ENCODE measurements around the gene ERC2.

The ERC2 gene

DNA sequence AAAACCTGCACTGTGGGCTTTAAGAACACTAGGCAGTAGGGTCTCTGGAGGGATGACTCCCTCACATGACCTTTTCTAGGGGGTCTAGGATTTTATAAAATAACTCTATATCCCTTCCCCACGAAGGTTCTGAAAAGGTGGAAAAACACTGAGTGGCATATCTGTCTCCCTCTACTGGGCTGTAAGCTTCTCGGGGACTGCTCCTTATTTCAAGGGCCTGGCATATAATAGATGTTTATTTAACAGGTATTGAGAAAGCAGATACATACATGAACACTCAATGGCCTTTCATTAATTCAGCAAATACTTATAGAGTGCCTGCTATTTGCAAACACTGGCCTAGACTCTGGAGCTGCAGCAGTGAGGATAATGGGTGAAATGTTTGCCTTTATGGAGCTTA, 834.9 kb downstream of the ERC2 start:
- DNase-seq (ENCODE audit: low read depth in 1 of 2, low spot score in 1 of 2) = no peak

DNA sequence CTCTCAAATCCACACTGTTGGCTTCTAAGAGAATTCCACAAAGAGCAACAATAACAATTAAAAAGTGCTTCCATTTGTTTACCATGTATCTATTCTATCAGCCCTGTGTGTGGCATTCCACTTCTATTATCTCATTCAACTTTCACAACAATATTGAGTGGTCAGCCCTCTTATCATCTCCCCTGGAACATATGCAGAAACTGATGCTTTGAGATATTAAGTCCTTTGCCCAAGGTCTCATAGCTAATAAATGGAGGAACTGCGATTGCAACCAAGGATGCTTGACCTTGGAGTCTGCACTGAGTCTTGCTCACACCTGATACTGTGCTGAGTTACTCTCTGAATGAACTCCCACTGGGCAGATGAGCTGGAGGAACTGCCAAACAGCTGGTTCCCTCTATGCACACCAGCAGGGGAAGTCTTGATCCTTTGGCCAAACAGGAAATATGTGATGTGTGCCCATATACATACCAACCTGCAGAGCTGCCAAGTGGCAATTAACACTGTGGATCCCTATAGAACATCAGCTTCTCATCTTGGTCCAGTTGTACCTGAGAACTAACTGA, 836.4 kb downstream of the ERC2 start:
- no peak for DNase-seq (ENCODE audit: low read depth in 1 of 2, low spot score in 1 of 2)

DNA sequence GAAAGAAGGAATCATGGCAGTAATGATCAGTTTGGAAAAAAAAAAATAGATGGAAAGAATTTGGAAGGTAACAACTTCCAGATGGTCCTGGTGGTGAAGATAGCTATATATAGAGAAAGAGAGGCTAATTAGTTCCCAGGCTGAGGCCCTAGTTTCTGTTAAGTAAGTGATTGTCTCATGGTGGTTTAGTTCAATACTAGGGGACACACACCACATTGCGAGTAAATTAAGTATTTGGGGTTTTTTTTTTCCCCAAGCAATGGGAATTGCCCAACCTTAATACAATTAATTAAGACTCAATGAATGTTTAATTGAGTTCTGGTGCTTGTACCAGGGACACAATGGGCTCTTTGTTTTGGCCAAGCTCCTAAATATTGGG, 837.4 kb downstream of the ERC2 start:
- no peak for DNase-seq (ENCODE audit: low read depth in 1 of 2, low spot score in 1 of 2)

DNA sequence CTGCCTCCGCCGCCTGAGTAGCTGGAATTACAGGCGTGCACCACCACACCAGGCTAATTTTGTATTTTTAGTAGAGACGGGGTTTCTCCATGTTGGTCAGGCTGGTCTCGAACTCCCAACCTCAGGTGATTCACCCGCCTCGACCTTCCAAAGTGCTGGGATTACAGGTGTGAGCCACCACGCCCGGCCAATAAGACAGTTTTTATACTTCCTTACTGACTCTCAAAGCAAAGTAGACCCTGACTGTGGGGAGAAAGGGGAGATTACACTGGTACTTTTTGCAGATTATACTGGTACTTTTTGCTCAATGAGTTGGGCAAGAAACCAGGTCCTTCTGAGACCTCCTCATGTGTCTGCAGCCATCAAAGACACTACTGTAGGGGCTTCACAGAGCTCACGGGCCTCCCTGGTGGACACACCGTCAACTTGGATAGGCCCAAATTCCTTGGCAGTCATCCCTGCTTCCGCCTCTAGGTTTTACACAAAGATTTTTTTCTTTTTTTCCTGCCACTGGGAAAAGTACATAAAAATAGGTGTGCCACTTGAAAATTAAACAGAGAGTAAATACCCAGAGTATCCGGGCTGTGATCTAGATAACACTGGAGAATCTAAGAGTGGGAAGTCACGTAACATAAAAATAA, 837.9 kb downstream of the ERC2 start:
- DNase-seq (ENCODE audit: low read depth in 1 of 2, low spot score in 1 of 2) = no peak

DNA sequence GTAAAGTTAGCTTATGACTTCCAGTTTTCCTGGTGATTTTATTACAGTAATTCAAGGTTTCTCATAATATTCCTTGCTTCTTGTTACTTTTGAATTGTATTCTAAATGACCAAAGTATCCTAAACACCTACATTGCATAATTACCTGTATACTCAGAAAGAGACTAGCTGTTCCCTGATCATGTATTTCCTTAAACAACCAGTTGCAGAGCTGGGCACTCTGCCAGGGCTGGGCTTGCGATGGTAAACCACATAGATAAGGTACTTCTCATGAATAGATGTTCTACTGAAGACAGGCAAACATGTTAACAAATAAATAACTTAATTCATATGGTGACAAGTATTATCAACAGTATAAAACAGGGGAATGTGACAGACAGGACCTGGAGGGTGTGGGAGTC, 838.8 kb downstream of the ERC2 start:
- DNase-seq (ENCODE audit: low read depth in 1 of 2, low spot score in 1 of 2) = no peak

DNA sequence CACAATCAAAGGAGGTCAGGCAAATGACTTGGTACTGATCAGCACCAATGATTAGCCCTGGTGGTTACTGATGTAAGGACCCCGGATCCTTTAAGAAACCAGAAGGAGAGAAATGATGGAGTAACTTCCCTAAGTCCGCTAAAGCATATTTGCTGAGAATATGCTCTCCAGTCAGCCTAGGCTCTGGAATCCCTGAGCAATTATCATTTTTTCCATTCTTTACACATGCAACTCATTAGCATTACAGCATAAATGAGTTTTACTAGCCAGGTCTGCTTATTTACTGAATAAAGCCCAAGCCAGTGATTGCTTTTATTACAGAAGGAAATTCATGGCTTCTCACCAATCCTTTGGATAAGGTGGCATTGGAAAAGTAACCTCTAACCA, 842.0 kb downstream of the ERC2 start:
- no peak for DNase-seq (ENCODE audit: low read depth in 1 of 2, low spot score in 1 of 2)

DNA sequence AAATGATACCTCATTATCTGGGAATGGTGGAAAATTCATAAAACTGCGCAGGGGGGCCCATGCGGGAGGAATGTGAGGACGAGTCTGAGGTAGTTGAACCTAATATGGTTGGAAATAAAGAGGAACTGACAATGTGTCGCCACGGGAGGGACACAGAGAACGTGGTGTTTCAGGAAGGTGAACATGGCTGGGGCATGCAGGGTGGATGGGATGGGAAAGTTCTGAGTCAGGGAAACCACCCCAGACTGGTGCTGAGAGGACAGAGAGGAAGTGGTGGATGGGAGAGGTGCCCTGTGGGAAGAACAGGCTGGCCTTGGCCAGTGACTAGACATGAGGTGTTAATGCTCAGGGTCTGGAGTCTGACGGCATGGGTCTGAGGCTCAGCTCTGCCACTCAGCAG, 844.0 kb downstream of the ERC2 start:
- no peak for DNase-seq (ENCODE audit: low read depth in 1 of 2, low spot score in 1 of 2)

DNA sequence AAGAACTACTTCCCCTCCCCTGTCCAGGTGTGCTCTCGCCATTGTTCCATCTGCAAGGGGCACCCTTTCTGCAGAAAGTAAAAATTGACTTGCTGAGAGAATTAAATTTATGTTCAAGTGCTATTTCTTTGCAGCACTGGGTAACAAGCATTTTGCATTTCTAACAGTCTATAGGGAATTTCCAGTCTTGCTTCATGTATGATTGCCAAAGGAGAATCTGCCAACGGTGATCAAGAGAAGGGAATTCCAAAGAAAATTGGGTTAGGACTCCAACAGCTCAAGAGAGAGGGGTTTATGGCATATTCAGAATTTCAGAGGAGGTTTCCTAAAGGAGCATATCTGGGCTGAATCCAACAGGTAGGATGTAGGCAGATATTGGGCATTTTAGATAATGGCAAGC, 844.5 kb downstream of the ERC2 start:
- DNase-seq (ENCODE audit: low read depth in 1 of 2, low spot score in 1 of 2) = no peak

DNA sequence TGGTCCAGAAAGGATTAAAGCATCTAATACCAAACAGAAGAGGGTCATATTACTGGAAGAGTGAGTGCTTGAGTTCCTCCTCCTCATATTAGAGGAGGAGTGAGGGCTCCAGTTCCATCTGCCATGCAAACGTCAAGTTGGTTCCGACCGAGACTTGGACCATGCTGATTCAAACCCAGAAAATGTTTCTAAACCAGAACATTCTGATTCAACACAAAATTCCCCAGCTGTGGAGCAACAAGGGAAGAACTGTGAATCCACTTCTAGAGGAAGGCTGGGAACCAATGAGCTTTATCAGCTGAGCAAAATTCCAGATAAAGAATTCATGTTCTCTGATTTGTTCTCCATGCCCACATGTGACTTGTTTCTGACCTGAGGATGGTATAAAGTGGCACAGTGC, 845.5 kb downstream of the ERC2 start:
- DNase-seq (ENCODE audit: low read depth in 1 of 2, low spot score in 1 of 2) = no peak

DNA sequence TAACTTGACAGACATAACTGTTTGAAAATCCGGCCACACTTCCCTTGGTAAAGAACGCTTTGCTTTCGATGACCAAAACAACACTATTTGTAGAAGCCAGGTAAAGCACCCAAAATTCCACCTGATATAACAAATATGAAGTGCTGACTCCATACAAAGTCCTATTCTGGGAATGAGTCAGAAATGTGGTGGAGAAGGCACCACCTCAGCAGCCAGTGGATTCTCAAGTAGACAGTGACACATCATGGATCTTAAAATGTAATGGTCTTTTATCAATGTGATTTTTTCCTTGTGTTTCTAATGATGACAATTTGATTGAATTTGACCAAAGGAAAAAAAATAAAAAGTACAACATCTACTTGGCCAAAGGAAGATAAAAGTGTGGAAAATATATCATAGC, 846.2 kb downstream of the ERC2 start:
- DNase-seq (ENCODE audit: low read depth in 1 of 2, low spot score in 1 of 2) = no peak

DNA sequence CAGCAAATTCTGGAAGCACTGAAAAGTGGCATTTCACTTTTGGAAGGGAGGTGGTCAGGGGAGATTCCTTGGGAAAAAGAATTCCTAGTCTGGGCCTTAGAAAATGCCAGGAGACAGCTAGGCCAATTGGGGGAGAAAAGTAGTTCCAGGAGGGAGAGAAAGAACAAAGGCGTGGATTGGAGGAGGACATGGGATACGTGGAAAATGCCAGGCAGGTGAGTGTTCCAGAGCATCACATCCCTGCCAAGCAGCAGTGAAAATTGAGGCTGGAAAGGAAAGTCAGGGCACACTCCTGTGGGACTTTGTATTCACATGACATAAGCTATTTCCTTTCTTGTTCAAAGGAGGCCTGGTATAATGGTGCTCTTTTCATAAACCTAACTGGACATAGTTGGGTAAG, 846.6 kb downstream of the ERC2 start:
- no peak for DNase-seq (ENCODE audit: low read depth in 1 of 2, low spot score in 1 of 2)

DNA sequence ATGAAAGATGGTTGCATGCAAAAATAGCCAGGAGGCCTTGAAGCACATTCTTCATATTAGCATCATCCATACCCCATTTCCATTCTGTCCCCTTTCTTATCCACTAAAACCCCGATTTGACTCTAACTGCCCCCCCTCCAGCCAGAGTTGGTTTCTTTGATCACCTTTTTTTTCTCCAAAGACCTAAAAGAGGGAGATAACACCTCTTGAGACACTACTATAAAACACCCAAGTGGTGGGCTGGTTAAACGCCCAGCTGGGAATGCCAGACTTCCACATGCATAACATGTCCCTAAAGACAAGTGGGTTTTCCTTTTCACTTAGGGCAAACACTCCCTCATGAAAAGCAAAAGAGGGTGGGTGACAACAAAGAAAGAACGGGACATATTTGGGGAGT, 847.2 kb downstream of the ERC2 start:
- no peak for DNase-seq (ENCODE audit: low read depth in 1 of 2, low spot score in 1 of 2)

DNA sequence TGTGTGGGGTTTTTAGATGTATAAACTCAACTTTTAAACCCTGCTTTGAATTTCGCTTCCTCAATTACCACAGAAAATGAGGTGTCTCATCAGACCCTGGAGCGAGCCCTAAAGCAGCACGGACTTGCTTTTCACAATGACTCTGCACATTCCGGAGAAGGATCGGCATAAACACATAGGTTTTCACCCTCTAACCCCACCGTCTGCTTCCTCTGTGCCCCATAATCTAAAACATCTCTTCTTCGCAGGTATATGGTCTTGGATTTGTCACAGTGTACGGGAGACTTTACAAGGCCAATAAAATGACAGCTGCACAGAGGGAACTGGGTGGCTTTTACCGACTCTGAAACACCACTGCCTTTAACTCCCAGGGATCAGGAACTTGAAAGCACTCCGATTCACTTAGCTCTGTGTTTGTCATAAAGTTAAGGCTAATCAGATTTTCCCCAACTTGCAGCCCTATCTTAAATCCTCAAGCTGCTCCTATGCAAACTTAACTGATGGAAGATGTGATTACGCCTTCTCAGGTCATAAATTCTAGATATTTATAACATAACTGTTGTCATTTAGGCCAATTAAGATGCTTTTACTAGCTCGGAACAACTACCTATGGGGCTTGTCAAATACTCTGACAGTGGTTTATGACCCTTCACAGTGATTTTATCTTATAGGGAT, 847.8 kb downstream of the ERC2 start:
- no peak for DNase-seq (ENCODE audit: low read depth in 1 of 2, low spot score in 1 of 2)

DNA sequence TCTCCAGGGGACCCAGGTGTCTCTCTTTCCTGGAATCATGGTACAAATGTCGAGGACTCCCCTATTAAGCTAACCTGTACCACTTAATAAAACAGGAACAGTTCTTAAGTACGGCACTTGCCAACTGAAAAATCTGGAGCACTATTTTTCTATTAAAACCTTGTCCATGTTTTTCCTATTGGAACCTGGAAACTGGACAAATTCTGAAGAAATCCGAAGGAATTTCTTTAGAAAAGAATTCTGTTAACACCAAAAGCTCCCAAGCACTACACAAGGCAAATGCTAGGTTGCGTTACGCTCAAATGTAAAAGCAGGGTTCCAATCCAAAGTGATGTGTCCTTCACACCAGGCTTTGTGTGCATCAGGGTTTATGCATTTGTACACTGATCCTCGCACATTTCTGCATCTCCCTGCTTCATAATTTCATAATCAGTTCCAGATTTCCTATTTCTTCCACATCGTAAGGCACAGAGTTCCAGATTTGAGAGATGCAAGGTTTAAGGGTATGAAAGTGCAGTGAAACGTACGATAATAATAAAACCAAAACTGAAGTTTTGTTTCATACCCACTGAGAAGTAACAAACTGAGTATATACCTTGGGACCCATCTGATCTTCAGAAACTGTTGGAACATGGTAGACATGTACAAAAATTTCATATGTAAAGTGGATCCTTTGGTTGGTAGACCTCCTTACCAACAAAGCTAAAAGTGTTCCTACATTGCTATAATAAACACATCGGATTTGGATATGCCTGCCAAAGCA, 849.0 kb downstream of the ERC2 start:
- no peak for DNase-seq (ENCODE audit: low read depth in 1 of 2, low spot score in 1 of 2)

DNA sequence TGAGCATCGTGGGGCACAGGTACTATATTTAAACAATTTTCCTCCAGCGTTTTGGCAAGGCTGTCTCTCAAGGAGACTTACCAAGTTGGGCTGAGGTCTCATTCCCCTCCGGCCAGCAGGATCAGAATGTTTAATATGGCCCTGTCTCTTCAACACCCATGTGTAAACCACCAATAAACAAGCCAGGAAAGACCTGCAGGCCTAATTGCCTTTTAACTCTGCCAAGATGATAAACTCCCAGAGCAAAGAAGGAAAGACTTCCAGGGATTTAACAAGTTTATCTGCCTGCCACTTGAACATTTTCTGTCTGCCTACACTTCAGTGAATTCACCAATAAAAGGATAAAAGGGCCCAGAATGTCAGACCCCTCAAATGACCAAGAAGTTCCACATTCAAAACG, 850.9 kb downstream of the ERC2 start:
- DNase-seq (ENCODE audit: low read depth in 1 of 2, low spot score in 1 of 2) = no peak

DNA sequence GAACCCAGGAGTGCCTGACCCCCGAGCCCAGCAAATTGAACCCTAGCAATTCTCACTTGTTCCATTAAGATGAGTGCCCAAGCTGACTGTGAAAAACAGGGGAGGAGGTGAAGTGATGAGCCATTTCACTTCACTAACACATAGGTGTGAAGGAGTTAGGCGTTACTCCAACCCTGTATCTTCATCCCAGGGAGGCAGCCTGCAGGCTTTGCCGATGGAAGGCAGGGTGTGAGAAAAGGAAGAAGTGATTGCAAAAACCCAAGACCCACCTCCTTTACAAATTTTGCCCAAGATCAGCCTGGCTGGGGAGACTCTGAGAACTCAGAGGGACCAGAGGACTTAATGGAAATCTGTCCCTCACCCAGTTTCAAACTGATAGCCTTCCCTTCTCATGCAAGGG, 851.5 kb downstream of the ERC2 start:
- DNase-seq (ENCODE audit: low read depth in 1 of 2, low spot score in 1 of 2) = no peak

DNA sequence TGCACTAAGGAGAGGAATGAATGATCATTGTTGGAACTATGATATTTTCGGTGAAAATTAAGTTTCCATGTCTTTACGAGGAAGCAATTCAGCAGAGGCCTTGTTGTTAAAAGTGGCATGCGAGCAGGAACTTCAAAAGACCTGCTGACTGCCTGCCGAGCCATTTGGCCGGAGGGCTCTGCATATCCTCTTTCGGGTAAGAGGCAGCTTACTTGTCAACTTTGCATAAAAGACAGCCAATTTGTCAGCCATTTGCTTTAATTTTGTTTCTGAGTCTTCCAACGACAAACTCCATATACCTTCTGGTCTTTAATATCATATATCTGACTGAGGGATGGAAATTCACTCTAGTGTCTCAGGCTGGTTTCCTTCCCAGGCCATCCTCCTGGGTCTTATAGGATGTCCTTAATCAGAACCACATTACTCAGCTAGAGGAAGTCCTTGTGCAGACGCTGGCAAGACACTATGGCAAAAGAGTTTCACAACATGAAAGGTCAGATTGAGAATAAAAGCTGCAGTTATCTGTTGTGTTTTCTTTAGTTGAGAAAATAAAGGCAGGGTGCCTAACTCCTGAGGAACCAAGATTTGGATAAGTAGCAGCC, 852.5 kb downstream of the ERC2 start:
- no peak for DNase-seq (ENCODE audit: low read depth in 1 of 2, low spot score in 1 of 2)

DNA sequence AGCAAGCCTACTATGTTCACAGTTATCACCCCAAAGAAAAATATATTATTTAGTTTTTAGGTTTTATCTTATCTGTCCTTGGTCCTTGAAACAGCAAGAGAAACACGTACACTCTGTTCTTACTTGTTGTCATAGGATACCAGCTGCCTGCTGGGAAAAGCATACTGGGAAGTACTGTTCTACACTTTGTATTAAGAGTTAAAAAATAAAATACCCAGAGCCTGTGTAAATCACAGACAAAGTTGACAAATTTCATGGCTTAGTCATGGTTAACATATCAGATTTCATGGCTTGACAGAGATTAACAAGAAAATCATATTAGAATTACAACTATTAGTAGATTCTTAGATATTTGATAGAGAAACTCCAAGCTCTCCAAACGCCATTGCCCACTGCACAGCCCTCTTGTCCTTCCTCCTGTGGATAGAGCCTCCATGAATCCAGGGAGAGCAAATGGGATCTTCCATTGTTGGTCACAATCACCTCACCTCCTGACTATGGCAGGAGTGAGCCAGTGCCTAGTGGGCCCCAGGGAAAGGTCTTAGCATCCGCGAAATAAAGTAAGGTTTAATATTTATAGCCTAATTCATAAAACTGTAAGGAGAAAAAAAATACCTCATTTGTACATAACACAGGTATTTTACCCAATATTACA, 853.1 kb downstream of the ERC2 start:
- DNase-seq (ENCODE audit: low read depth in 1 of 2, low spot score in 1 of 2) = no peak

DNA sequence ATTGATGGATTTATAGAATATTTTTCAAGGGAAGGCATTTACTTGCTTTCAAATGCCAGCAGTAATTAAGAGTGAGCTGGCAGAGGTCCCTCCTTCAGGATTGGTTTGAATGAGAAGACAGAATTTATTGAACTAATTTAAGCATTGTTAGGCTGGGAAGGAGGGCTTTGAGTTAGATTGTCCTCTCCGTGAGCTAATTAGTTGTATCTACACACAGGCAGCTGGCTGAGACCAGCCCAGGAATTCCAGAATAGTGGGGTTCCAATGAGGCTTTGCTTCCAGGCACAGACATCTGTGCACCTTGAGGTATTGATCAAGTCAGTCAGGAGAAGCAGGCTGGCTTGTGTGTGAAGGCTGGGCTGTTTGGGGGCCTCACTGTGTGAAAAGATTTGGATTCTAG, 857.1 kb downstream of the ERC2 start:
- no peak for DNase-seq (ENCODE audit: low read depth in 1 of 2, low spot score in 1 of 2)

DNA sequence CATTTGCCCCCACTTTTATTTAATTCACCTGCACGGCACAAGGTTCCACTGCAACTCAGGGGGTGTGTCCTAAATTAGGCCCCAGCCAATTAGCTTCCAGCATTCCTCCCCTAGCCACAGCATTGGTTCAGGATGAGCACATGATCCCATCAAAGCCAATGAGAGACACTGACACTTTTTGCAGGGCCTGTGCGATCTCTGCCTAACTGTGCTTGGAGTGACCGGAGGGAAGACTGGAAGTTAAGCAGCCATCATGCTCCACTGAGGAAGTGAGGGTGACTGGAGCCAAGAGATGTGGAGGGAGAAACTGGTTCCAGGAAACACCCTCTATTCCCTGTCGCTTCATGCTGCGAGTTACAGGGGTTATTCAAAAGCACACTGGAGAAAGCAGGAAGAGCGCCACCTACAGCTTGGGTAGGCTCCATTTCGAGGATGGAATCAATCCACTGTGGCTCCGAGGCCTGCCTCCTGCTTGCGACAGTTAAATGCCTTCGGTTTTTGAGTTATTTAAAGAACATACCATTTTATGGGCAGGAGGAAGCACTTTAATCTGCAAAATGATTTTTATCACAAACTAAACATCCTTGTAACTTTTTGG, 858.9 kb downstream of the ERC2 start:
- DNase-seq (ENCODE audit: low read depth in 1 of 2, low spot score in 1 of 2) = no peak

All from activated T-helper 1 cell treated with anti-CD3 and anti-CD28 coated beads, Interleukin-2, amount 50 U/mL, for 16 hours (primary cell).